GM21526 (cell line): ENCODE data around the gene C10orf71.

Experiments
- ATAC-seq: cut with Tn5 transposase; IDR thresholded peaks from one replicate; pipeline ENCODE4 v1.9.1; 2021; ENCODE audit warnings: moderate library complexity; ENCODE audit not compliant: unreplicated experiment, low FRiP score

Gene C10orf71, protein sequence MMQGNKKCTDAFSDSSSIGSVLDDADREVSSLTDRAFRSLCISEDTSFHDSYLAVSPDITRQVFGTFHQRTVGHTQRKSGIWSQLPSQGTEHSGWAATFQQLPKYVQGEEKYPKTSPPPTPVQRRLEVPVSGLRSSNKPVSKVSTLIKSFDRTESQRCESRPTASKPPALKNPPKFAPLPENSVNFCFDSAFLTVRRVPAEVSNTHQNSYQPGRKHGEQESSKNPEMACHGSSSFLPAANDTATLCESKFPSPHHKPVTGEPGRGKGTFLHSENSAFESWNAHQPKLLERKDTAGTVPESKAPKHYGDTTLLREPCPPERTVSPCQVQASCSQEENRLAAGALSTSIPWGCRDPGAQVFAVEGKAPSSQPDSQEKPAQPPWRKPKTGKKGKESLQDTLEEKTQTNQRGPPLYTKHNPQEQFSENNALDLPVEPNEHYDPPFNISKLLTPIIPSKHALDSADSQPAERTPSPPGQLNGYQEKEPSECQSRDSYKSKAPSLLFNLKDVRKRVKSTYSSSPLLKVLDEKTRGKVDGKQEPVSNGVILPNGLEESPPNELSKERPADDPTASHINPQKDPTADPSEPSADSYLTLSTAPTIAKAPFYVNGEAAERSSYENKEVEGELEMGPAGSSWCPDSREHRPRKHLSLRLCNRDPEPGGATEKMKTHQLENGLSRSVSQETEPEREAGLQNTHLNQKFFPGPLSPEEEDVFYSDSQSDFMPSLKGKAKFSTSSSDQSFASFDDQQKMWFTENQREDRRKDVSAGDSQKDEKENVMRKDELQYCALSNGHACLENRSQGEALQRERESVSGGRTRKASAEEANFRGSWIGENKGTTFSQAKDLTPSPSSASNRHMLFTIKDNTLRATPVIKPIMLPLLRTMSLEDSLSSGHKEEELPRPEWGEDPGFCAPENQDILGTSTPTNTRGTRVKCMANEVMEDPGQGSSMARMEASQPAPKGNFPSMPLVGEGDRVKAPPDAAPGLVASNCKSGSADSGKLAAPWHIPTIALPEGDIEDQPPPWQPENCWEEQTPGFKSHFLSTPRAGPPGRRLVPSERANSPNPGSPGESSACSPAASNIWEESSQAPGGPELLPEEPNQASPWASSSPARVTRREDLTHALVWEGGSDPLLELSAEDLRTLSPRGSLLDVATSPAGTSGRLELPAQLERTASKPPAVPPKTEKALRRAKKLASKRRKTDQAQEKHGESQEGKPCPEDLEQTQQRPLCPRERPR (N-terminal part only)

GRCh38 chr10:49298983-49299815 lies at the start of gene C10orf71:
C10orf71 (plus strand) TSS chr10:49299170; CDS start chr10:49322546, 23,376 bp downstream.
- no peak for ATAC-seq

GRCh38 chr10:49252313-49253034 lies 46.5 kb upstream of the C10orf71 start:
- ATAC-seq = no peak

DNA sequence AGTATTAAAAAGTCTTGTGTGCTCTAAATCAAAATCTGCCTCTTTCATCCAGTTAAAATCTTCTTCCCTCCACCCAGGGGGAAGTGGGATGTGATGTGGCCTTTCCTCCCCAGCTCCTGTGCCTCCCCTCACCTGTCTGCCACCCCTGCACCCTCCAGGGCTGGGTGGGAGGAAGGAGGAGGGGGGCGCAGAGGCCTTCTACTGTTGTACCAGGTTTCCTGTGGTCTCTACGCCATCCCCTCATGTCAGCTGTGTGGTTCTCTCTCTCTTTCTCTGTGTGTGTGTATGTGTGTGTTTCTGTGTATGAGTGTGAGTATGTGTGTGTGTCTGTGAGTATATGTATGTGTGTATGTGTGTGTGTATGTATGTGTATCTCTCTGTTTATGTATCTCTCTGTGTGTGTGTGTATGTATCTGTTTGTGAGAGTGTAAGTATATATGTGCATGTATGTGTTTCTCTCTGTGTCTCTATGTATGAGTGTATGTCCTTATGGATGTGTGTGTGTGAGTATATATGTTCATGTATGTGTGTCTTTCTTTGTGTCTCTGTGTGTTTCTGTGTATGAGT lies 45.5 kb upstream of the C10orf71 start:
- no peak for ATAC-seq

DNA sequence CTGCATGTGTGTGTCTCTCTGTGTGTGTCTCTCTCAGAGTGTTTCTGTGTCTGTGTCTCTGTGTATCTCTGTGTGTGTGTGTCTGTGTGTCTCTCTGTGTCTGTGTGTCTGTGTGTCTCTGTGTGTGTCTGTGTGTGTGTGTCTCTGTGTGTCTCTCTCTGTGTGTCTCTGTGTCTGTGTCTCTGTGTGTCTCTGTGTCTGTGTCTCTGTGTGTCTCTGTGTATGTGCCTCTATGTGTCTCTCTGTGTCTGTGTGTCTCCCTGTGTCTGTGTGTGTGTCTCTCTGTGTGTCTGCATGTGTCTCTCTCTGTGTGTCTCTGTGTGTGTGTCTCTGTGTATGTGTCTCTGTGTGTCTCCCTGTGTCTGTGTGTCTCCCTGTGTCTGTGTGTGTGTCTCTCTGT lies 44.8 kb upstream of the C10orf71 start:
- no peak for ATAC-seq

GRCh38 chr10:49254556-49255318 lies 44.2 kb upstream of the C10orf71 start:
- no peak for ATAC-seq

GRCh38 chr10:49255883-49256282 lies 43.1 kb upstream of the C10orf71 start:
- no peak for ATAC-seq

- no peak for ATAC-seq
These were observed 41.8 kb upstream of the C10orf71 start for GRCh38 chr10:49257154-49257553.

DNA sequence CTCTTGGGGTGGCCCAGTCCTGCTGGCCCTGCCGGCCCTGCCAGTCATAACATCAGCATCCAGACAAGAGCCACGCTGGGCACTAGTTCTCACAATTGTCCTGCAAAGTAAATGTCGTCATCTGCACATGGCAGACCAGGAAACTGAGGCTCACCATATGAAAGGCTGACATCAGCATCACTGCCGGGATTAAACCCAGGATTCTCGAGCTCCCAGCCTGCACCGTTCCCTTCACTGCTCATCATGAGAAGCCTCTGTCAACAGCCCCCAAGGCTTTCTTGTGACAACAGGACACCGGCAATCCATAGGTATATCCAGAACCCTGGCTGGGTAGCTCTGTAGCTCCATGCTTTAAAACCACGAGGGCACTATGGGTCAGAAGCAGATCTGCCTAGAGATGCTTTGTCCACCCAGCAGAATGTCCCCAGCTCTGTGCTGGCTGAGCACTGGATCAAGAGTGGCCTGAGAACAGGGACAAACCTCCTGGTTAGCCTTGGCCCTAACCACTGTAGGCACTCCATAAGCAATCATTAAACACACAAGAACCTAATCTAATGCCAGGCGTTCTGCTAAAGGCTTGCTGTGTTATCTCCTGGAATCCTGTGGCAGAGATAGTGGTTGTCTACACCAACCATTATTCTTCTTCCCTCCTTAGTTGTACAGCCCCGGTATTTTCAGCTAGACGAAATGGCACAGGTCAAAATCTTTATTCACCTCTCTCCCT lies 41.2 kb upstream of the C10orf71 start:
- no peak for ATAC-seq

DNA sequence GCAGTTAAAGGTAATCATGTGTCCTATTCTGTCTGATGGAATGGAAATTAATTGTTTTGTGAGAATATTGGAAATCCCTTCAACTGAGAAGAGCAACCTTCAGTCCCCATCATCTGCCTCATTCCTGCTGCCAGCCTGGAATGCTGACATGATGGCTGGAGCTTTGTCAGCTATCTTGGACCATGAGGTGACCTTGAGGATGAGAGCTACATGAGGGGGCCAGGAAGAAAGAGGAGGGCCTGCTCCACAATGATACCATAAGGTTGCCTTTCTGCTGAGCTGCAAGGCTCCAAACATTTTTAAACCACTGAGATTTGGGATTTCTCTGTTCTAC lies 40.7 kb upstream of the C10orf71 start:
- no peak for ATAC-seq

DNA sequence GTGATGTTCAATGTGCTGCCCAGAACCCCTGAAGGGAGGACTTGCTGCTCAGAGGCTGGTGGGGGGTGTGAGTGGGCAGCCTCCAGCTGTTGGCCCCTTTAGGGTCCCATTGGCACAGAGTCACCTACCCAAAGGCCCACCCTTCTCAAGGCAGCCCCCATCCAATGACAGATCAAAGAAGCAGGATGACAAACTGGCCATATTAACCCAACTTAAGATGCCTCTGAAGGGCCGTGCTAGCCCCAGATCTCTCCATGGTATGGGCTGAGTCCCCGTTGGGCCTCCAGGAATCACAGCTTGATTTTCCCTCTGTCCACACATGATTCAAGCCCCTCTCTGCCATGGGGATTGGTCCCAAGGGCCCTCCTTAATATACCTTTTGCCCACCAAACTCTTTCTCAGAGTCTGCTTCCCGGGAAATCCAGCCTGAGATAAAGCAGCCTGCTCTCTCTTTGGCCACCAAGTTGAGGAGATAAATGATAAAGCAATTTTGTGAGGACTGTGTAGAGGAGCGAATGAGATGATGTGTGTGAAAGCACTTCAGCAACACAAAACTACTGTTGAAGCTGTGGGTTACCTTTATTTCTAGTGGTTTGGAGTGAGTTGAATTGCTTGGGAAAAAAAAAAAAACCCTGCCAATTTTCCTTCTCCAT lies 38.2 kb upstream of the C10orf71 start:
- ATAC-seq = no peak

GRCh38 chr10:49263591-49263990 lies 35.4 kb upstream of the C10orf71 start:
- ATAC-seq = no peak

GRCh38 chr10:49264177-49264677 lies 34.7 kb upstream of the C10orf71 start:
- no peak for ATAC-seq

DNA sequence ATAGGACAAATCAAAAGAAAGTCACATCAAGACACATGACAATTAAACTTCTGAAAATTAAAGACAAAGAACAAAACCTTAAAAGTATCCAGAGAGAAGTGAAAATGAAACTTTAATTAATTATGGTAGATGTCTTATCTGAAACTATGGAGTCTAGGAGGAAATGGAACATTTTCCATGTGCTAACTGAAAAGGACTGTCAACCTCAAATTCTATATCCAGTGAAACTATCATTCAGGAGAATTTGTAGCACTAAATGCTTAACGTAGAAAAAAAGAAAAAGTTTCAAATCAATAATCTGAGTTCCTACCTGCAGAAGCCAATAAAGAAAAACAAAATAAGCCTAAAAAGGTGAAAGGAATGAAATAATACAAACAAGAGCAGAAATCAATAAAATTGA lies 33.1 kb upstream of the C10orf71 start:
- no peak for ATAC-seq

- ATAC-seq = no peak
These were observed 30.8 kb upstream of the C10orf71 start for GRCh38 chr10:49268185-49268584.

DNA sequence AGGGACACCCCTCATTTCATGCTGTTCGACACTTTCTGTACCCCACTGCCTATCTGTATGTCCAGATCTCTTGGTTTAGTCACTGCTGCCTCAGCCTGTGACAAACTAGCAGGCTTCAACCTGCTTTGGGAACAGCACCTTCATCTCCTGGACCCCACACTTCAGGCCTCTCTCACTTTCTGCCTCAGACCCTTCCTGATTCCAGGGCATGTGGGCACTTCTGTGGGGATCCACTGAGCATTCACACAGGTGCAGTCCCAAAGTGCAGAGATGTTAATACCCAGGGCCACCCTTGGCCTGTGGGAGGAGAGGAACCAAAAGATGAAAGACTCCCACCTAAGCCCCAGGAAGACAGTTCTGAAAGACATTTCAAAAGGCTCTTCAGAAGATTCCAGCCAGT lies 29.4 kb upstream of the C10orf71 start:
- no peak for ATAC-seq

DNA sequence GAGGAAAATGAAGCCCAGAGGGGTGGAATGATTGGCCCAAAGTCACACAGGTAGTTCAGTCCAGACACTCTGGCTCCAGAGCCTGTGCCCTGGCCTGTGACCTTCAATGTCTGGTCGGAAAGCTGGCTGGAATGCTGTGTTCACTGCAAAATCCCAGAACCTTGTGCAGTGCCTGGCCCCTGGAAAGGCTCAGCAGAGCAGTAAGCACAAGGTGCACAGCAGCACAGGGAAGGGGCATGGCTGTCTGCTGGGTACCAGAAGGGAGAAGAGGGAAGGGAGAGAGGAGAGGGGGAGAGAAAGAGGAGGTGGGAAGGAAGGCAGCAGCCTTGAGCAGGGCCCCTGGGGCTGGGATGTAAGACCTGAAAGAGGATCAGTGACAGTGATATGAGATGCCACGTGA lies 28.4 kb upstream of the C10orf71 start:
- ATAC-seq = no peak

- ATAC-seq = no peak
These were observed 27.6 kb upstream of the C10orf71 start for GRCh38 chr10:49271346-49271745.
